Activated naive CD8-positive, alpha-beta T cell treated with anti-CD3 and anti-CD28 coated beads, Interleukin-2, amount 10 ng/mL, durations not matched to agents 7 days and 5 days (primary cell): ENCODE measurements around the gene LILRB1. TPM values are rescaled to one million over a fixed set of nuclear protein-coding genes. Genes with fewer than 3 reads are reported as not detected.
"Not testable (repeated sequence)": the region's sequence is repeated elsewhere in the genome, so short reads cannot be mapped to it uniquely, and the experiment has no call there.

Experiments
- ATAC-seq: fragments of 150-1000 bp; cut with Tn5 transposase; one replicate; pipeline ENCODE4 v1.10.0; 2021; ENCODE audit warnings: low read depth, moderate library complexity
- POLR2A ChIA-PET: fragments of 350-600 bp; sonication (Branson Sonifier 250); formaldehyde crosslinking; loops from one replicate; lab custom pipeline; 2021; ENCODE audit warnings: antibody characterized with exemption; lab: Charles Lee
- DNase-seq: peaks from one replicate; pipeline ENCODE4 v3.0.0; 2021
- H3K27ac Mint-ChIP-seq: one replicate; pipeline ENCODE4 v1.8.0; 2022; ENCODE audit warnings: mild to moderate bottlenecking, mixed read lengths
- H3K27me3 Mint-ChIP-seq: one replicate; pipeline ENCODE4 v1.8.0; 2022; ENCODE audit warnings: mild to moderate bottlenecking, moderate library complexity, mixed read lengths
- H3K36me3 Mint-ChIP-seq: one replicate; pipeline ENCODE4 v1.8.0; 2021; ENCODE audit warnings: mild to moderate bottlenecking, mixed read lengths
- H3K4me1 Mint-ChIP-seq: one replicate; pipeline ENCODE4 v1.8.0; 2021; ENCODE audit warnings: mixed read lengths
- H3K4me3 Mint-ChIP-seq: one replicate; pipeline ENCODE4 v1.8.0; 2022; ENCODE audit warnings: mild to moderate bottlenecking, moderate library complexity, mixed read lengths
- H3K9me3 Mint-ChIP-seq: one replicate; pipeline ENCODE4 v1.8.0; 2021; ENCODE audit warnings: mixed read lengths
- total RNA-seq, 2 experiments: library from RNA; stranded (reverse); gene quantifications; one replicate each; pipeline ENCODE4 v1.2.3, GENCODE V29; 2021

The LILRB1 gene
- total RNA-seq, 2 experiments from 2014 or later: 1.8 to 2.3 TPM

DNA sequence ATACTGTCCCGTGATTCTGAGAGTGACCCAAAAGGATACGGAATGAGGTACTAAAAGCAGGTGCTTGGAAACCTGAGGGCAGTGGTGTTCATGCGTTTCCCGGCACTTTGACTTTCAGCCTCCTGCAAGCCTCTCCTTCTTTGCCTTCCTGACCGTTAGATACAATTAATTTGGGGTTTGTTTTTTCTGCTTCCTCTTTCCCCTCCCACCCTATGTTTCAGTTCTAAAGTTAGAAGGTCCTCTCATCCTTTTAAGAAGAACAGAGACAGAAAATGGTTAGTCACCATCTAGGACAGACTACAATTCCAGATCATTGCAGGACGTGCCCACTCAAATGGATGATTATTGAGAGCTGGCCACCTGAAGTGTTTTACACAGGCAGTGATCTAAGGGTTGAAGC is 30.7 kb downstream of the LILRB1 start:
- POLR2A ChIA-PET: no interaction called here
- no peak for ATAC-seq

DNA sequence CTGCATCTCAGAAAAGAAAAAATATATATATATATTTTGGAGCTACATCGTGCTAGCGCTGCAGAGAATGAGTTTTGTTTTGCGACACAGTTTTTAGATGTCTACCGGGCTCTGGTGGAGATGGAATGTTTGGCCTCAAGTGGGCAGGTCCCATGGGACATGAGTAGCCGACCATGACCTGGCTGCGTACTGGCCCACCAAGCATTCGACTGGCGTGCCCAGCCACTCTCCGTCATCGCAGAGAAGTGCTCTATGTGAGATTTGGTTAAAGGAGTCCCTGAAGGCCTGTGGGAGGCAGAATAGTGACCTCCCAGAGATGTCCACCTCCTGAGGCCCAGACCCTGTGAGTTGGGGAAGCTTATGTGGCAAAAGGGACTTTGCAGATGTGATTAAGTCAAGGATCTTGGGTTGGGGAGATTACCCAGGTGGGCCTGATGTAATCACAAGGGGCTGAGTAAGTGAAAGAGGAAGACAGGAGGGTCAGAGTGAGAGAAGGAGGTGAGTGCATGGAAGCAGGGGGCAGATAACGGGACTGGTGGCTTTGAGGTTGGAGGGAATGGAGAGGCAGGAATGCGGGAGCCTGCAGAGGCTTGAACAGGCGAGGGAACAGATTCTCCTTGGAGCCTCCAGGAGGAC is 31.7 kb downstream of the LILRB1 start:
- H3K4me1 Mint-ChIP-seq: no peaks in the 10 kb centered on the region
- no peak overlapping the region for H3K27ac Mint-ChIP-seq
- no peak overlapping the region for H3K4me3 Mint-ChIP-seq
- H3K27me3 Mint-ChIP-seq: no peaks in the 10 kb centered on the region
- POLR2A ChIA-PET: no interaction called here
- H3K9me3 Mint-ChIP-seq: no peaks in the 10 kb centered on the region
- no peaks in the 10 kb centered on the region for H3K36me3 Mint-ChIP-seq
- DNase-seq (no peak), ATAC-seq (no peak)

More for the DNA sequence above, 30.7 kb downstream of the LILRB1 start:
- DNase-seq: no peak
- H3K4me1 Mint-ChIP-seq: no peaks in the 10 kb centered on the region
- no peaks in the 10 kb centered on the region for H3K9me3 Mint-ChIP-seq
- no peak overlapping the region for H3K4me3 Mint-ChIP-seq
- no peak overlapping the region for H3K27ac Mint-ChIP-seq
- H3K36me3 Mint-ChIP-seq: no peaks in the 10 kb centered on the region
- peaks cover 5% of the 10 kb centered on the region for H3K27me3 Mint-ChIP-seq

DNA sequence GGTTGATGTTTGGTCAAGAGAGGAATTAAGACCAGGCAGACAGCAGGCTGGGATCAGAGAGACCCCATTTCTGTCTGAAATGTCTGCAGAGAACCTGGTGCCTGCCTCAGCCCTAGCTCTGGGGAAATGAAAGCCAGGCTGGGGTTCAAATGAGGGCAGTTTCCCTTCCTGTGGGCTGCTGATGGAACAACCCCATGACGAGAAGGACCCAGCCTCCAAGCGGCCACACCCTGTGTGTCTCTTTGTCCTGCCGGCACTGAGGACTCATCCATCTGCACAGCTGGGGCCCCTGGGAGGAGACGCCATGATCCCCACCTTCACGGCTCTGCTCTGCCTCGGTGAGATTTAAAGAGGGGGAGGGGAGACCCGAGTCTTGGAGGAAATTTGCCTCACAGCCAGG is 32.4 kb downstream of the LILRB1 start, which contains the start of gene LILRB4:
LILRB4 (plus strand) TSS at position 256 of the 400 bp plus-strand sequence; CDS start at position 305, 49 bp downstream.
- H3K9me3 Mint-ChIP-seq: no peaks in the 10 kb centered on the region
- POLR2A ChIA-PET: no interaction called here
- H3K27ac Mint-ChIP-seq: no peak within 1 kb of the TSS
- no peaks in the 10 kb centered on the region for H3K4me1 Mint-ChIP-seq
- no peaks in the 10 kb centered on the region for H3K27me3 Mint-ChIP-seq
- DNase-seq (no peak), ATAC-seq (no peak)
- H3K4me3 Mint-ChIP-seq: no peak within 1 kb of the TSS
- no peaks in the 10 kb centered on the region for H3K36me3 Mint-ChIP-seq

- DNase-seq (no peak), ATAC-seq (no peak)
- no peaks in the 10 kb centered on the region for H3K36me3 Mint-ChIP-seq
- H3K4me3 Mint-ChIP-seq: no peak overlapping the region
- no peak overlapping the region for H3K27ac Mint-ChIP-seq
- H3K4me1 Mint-ChIP-seq: no peaks in the 10 kb centered on the region
- no peaks in the 10 kb centered on the region for H3K27me3 Mint-ChIP-seq
- POLR2A ChIA-PET: no interaction called here
- peaks cover 1% of the 10 kb centered on the region for H3K9me3 Mint-ChIP-seq
Observed at GRCh38 chr19:54665530-54665929, 35.2 kb downstream of the LILRB1 start.

GRCh38 chr19:54667217-54667616 is 36.9 kb downstream of the LILRB1 start:
- no peaks in the 10 kb centered on the region for H3K4me1 Mint-ChIP-seq
- POLR2A ChIA-PET: no interaction called here
- H3K36me3 Mint-ChIP-seq: no peaks in the 10 kb centered on the region
- H3K27ac Mint-ChIP-seq: no peak overlapping the region
- no peak for DNase-seq
- H3K4me3 Mint-ChIP-seq: no peak overlapping the region
- no peak for ATAC-seq
- H3K9me3 Mint-ChIP-seq: peaks cover 1% of the 10 kb centered on the region
- H3K27me3 Mint-ChIP-seq: no peaks in the 10 kb centered on the region

DNA sequence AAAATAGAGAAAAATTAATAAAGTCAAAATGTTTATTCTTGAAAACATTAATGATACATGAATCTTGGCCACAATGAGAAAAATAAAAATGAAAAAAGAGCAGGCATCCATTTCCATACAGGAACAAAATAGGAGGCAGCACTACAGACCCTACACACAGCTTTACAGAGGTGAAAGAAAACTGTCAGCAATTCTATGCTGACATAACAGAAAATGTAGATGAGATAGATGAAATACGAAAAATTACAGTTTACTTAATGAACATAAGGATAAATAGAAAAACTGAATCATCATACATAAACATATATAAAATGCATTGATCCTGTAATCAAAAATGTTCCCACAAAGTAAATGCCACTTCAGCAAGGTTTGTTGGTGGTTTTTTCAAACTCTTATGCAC is 38.1 kb downstream of the LILRB1 start:
- POLR2A ChIA-PET: no interaction called here
- Mint-ChIP-seq H3K27ac (no peak overlapping the region), H3K9me3 (peaks cover 1% of the 10 kb centered on the region), H3K4me1 (no peaks in the 10 kb centered on the region), H3K27me3 (peaks cover 3% of the 10 kb centered on the region), H3K4me3 (no peak overlapping the region), H3K36me3 (no peaks in the 10 kb centered on the region)
- DNase-seq (no peak), ATAC-seq (no peak)

- Mint-ChIP-seq H3K9me3 (peaks cover 1% of the 10 kb centered on the region), H3K4me3 (no peak overlapping the region), H3K27ac (no peak overlapping the region), H3K27me3 (peaks cover 6% of the 10 kb centered on the region), H3K36me3 (no peaks in the 10 kb centered on the region), H3K4me1 (peaks cover 4% of the 10 kb centered on the region)
- POLR2A ChIA-PET: interaction anchor here (0.6 kb wide), 1 partner anchor 975 kb away, joined by 3 read pairs; no protein-coding TSS in a partner anchor
- DNase-seq (no peak), ATAC-seq (no peak)
Observed at GRCh38 chr19:54670576-54671357, 40.5 kb downstream of the LILRB1 start.

- H3K9me3 Mint-ChIP-seq: peaks cover 1% of the 10 kb centered on the region
- POLR2A ChIA-PET: interaction anchor here (0.7 kb wide), 1 partner anchor 301 kb away, joined by 3 read pairs; no protein-coding TSS in a partner anchor
- DNase-seq (no peak), ATAC-seq (no peak)
- H3K4me1 Mint-ChIP-seq: peaks cover 4% of the 10 kb centered on the region
- H3K4me3 Mint-ChIP-seq: no peak overlapping the region
- no peaks in the 10 kb centered on the region for H3K36me3 Mint-ChIP-seq
- peaks cover 8% of the 10 kb centered on the region for H3K27me3 Mint-ChIP-seq
- no peak overlapping the region for H3K27ac Mint-ChIP-seq
Observed at GRCh38 chr19:54673222-54673621, 42.9 kb downstream of the LILRB1 start.

DNA sequence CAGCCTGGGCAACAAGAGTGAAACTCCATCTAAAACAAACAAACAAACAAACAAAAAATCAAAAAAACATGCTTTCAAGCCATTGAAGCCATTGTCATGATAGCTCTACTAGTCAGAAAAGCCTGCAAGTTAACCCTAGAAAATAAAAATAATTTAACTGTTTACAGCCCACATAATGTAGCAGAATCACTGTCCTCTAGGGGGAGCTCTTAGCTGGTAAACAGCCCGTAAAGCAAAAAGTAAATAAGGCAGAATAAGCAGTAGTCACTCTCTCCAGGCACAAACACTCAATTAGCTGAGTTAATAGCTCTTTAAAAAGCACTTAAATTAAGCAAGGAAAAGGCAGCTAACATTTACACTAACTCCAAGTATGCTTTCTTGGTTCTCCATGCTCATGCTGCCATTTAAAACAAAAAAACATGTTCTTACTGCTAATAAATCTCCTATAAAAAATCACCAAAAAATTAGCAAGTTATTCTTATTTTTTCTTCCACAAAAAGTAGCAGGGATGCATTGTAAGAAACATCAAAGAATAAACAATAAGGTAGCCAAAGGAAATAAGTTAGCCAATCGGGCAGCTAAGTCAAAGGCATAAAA is 43.8 kb downstream of the LILRB1 start:
- Mint-ChIP-seq H3K4me3 (no peak overlapping the region), H3K4me1 (peaks cover 4% of the 10 kb centered on the region), H3K27ac (no peak overlapping the region), H3K27me3 (peaks cover 8% of the 10 kb centered on the region), H3K9me3 (no peaks in the 10 kb centered on the region), H3K36me3 (no peaks in the 10 kb centered on the region)
- DNase-seq (no peak), ATAC-seq (no peak)
- POLR2A ChIA-PET: interaction anchor here (0.6 to 0.7 kb wide), 2 partner anchors 264 to 399 kb away, joined by 3 to 5 read pairs; no protein-coding TSS in a partner anchor

GRCh38 chr19:54676210-54676834 is 46.0 kb downstream of the LILRB1 start:
- H3K27ac Mint-ChIP-seq, H3K9me3 Mint-ChIP-seq, ATAC-seq, H3K4me1 Mint-ChIP-seq, DNase-seq, H3K4me3 Mint-ChIP-seq, H3K36me3 Mint-ChIP-seq, POLR2A ChIA-PET: not testable (repeated sequence)
- peaks cover 14% of the 10 kb centered on the region for H3K27me3 Mint-ChIP-seq

- peaks cover 4% of the 10 kb centered on the region for H3K4me1 Mint-ChIP-seq
- no peak for DNase-seq
- H3K9me3 Mint-ChIP-seq: no peaks in the 10 kb centered on the region
- no peak for ATAC-seq
- H3K4me3 Mint-ChIP-seq: no peak overlapping the region
- peaks cover 14% of the 10 kb centered on the region for H3K27me3 Mint-ChIP-seq
- no peaks in the 10 kb centered on the region for H3K36me3 Mint-ChIP-seq
- no peak overlapping the region for H3K27ac Mint-ChIP-seq
- POLR2A ChIA-PET: no interaction called here
Observed at GRCh38 chr19:54677217-54677616, 46.9 kb downstream of the LILRB1 start.

DNA sequence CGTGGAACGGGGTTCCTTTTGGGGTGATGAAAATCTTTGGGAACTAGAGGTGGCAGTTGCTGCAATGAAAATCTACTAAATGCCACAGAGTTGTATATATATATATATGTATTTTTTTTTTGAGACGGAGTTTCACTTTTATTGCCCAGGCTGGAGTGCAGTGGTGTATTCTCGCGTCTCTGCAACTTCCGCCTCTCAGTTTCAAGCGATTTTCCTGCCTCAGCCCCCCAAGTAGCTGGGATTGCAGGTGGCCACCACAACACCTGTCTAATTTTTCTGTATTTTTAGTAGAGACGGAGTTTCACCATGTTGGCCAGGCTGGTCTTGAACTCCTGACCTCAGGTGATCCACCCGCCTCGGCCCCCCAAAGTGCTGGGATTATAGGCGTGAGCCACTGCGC is 51.3 kb downstream of the LILRB1 start:
- POLR2A ChIA-PET, H3K9me3 Mint-ChIP-seq, H3K27ac Mint-ChIP-seq, H3K36me3 Mint-ChIP-seq, ATAC-seq, H3K4me1 Mint-ChIP-seq, H3K27me3 Mint-ChIP-seq, H3K4me3 Mint-ChIP-seq, DNase-seq: not testable (repeated sequence)

- H3K4me1 Mint-ChIP-seq: no peaks in the 10 kb centered on the region
- H3K9me3 Mint-ChIP-seq: no peaks in the 10 kb centered on the region
- no peaks in the 10 kb centered on the region for H3K36me3 Mint-ChIP-seq
- ATAC-seq (no peak), DNase-seq (no peak)
- H3K4me3 Mint-ChIP-seq: no peak overlapping the region
- peaks cover 13% of the 10 kb centered on the region for H3K27me3 Mint-ChIP-seq
- POLR2A ChIA-PET: no interaction called here
- no peak overlapping the region for H3K27ac Mint-ChIP-seq
Observed at GRCh38 chr19:54682306-54682856, 52.1 kb downstream of the LILRB1 start.
